ENCODE results near the gene NOL6.

NOL6 gene

GRCh38 chr9:33446946-33447798, 26.6 kb downstream of the NOL6 start, which contains the start of gene AQP3:
TSS of gene AQP3 (minus strand) at chr9:33447593. CDS start at chr9:33447530, 63 bp downstream.
- peak; percentile 9 for TF ChIP-seq CTCF (IDR thresholded peaks at IDR 0.05; ENCODE audit: low read depth, low read length, poor library complexity, severe bottlenecking)
- peak; percentile 67; the same call in 1 of the 2 replicates for TF ChIP-seq EZH2phosphoT487 (IDR thresholded peaks at IDR 0.05; ENCODE audit: borderline replicate concordance, low read length)
- H3K4me1 ChIP-seq (ENCODE audit: control insufficient read depth, low read length) = peaks cover 25% of the 10 kb centered on the region
- H3K4me3 ChIP-seq (ENCODE audit: low read length) = peak within 1 kb of the TSS; percentile 65
- H3K79me2 ChIP-seq (ENCODE audit: control insufficient read depth, low read length) = no peaks in the 10 kb centered on the region
- no peak within 1 kb of the TSS for H3K27ac ChIP-seq (ENCODE audit: low read depth, low read length)
- H4K20me1 ChIP-seq (ENCODE audit: control insufficient read depth, insufficient read depth, low read depth, low read length) = no peaks in the 10 kb centered on the region
- H3K9me3 ChIP-seq (ENCODE audit: control insufficient read depth, insufficient read depth, low read length) = no peaks in the 10 kb centered on the region
- no peaks in the 10 kb centered on the region for H3F3A ChIP-seq (ENCODE audit: control insufficient read depth, insufficient read depth)
- peak within 1 kb of the TSS; percentile 69 for H3K4me2 ChIP-seq (ENCODE audit: low read length)
- no peaks in the 10 kb centered on the region for H3K9me2 ChIP-seq (replicated peaks; ENCODE audit: control insufficient read depth, low read length)
- no peaks in the 10 kb centered on the region for H3K36me3 ChIP-seq (ENCODE audit: control insufficient read depth, low read length)
- H3K27me3 ChIP-seq (ENCODE audit: control insufficient read depth, low read length) = peaks cover 18% of the 10 kb centered on the region

DNA sequence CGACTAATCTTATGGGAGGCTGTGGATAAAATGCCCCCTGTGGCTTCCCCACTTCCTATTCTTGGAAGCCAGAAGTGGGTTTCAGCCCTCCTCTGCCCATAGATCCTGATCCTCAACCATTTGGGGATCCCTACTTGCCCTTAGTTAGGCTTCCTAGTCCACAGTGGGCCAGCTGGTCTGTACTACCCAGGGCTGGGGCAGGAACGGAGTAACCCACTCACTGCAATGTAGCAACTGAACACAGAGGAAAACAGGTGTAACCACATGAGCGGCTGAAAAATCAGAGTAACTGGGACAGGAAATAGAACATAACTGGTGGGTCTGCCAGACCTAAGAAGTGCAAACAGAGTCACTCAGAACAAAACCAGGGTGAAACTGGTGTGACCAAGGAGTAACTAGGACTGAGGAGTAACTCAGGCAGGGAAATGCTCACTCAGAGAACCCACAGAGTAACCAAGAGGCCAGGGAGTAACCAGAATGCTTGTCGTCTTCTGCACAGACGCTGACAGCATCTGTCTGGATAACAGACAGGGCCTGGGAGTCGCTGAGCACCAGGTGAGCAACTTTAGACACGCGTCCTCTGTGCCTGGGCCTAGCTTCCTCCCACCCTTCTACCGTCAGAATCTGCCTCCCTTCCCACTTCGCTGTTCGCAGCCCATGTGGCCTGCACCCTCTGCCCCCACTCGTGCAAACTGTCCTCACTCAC, 27.3 kb downstream of the NOL6 start:
- no peaks in the 10 kb centered on the region for H3K36me3 ChIP-seq (ENCODE audit: control insufficient read depth, low read length)
- peak overlapping the region; percentile 69 for H3K4me2 ChIP-seq (ENCODE audit: low read length)
- peaks cover 18% of the 10 kb centered on the region for H3K27me3 ChIP-seq (ENCODE audit: control insufficient read depth, low read length)
- H3K4me3 ChIP-seq (ENCODE audit: low read length) = peak overlapping the region; percentile 65
- H3K4me1 ChIP-seq (ENCODE audit: control insufficient read depth, low read length) = peaks cover 25% of the 10 kb centered on the region
- no peaks in the 10 kb centered on the region for H4K20me1 ChIP-seq (ENCODE audit: control insufficient read depth, insufficient read depth, low read depth, low read length)
- no peaks in the 10 kb centered on the region for H3K9me2 ChIP-seq (replicated peaks; ENCODE audit: control insufficient read depth, low read length)
- H3K27ac ChIP-seq (ENCODE audit: low read depth, low read length) = no peak overlapping the region
- no peaks in the 10 kb centered on the region for H3K9me3 ChIP-seq (ENCODE audit: control insufficient read depth, insufficient read depth, low read length)
- no peaks in the 10 kb centered on the region for H3K79me2 ChIP-seq (ENCODE audit: control insufficient read depth, low read length)
- no peaks in the 10 kb centered on the region for H3F3A ChIP-seq (ENCODE audit: control insufficient read depth, insufficient read depth)
- no peak for TF ChIP-seq EZH2phosphoT487 (IDR thresholded peaks at IDR 0.05; ENCODE audit: borderline replicate concordance, low read length)
- TF ChIP-seq CTCF (IDR thresholded peaks at IDR 0.05; ENCODE audit: low read depth, low read length, poor library complexity, severe bottlenecking) = no peak

DNA sequence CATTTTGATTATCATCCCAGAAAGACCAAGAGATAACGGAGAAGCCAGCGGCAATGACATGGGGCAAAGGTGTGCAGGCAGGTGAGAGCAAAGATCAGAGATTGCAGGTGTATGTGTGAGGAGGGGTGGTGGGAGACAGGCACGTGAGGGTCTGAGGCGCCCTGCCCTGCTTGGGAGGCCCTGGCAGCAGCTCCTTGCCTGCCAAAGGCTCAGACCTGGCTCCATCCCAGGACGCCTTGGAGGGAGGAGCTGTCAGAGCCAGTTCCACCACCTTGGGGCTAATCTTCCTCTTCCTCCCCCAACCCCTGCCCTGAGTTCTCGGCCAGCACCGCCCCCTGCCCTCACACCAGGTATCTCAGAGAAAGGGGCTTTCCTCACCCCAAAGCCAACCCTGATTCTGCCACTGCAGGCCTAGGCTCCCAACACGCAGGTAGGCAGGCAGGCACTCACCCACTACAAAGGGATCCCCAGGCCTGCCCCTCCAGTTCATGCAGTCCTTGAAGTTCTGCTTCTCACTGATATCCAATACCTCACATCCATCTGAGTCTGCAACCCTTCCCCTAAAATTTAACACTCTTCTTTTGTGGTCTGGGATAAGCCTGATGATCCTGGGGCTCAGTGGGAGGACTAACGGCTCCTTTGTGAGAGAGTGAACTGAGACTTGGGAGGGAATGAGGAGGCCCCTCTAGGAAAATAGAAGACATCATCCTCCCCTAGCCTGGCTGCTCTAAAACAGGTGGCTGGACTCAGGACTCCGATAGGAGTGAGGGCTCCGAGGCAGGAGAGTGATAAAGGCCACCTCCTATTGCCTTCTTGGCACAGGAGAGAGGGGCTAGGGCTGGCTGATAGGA, 28.1 kb downstream of the NOL6 start:
- Histone ChIP-seq H3F3A (ENCODE audit: control insufficient read depth, insufficient read depth) (no peaks in the 10 kb centered on the region), H3K79me2 (ENCODE audit: control insufficient read depth, low read length) (no peaks in the 10 kb centered on the region), H3K4me2 (ENCODE audit: low read length) (no peak overlapping the region), H3K4me3 (ENCODE audit: low read length) (no peak overlapping the region), H3K27ac (ENCODE audit: low read depth, low read length) (no peak overlapping the region), H4K20me1 (ENCODE audit: control insufficient read depth, insufficient read depth, low read depth, low read length) (no peaks in the 10 kb centered on the region), H3K27me3 (ENCODE audit: control insufficient read depth, low read length) (peaks cover 18% of the 10 kb centered on the region), H3K9me3 (ENCODE audit: control insufficient read depth, insufficient read depth, low read length) (no peaks in the 10 kb centered on the region), H3K9me2 (replicated peaks; ENCODE audit: control insufficient read depth, low read length) (no peaks in the 10 kb centered on the region), H3K36me3 (ENCODE audit: control insufficient read depth, low read length) (no peaks in the 10 kb centered on the region), H3K4me1 (ENCODE audit: control insufficient read depth, low read length) (peaks cover 25% of the 10 kb centered on the region)
- TF ChIP-seq CTCF (IDR thresholded peaks at IDR 0.05; ENCODE audit: low read depth, low read length, poor library complexity, severe bottlenecking) (no peak), EZH2phosphoT487 (IDR thresholded peaks at IDR 0.05; ENCODE audit: borderline replicate concordance, low read length) (no peak)

Data from DOHH2 (cell line).